ENCODE measurements around the gene CACNA1C.

- TF ChIP-seq CTCF (IDR thresholded peaks at IDR 0.05) (no peak), POLR2A (IDR thresholded peaks at IDR 0.05) (no peak)
Measured at GRCh38 chr12:2270846-2271245, 218.1 kb downstream of the CACNA1C start.

Measured in esophagus squamous epithelium (tissue), 4 donors.